ENCODE measurements around the gene SPIRE2.
"Not testable (repeated sequence)": the region's sequence is repeated elsewhere in the genome, so short reads cannot be mapped to it uniquely, and the experiment has no call there.

The SPIRE2 gene

GRCh38 chr16:89823087-89823823, 5.0 kb upstream of the SPIRE2 start:
- WGBS (ENCODE audit: extremely low coverage, insufficient coverage, low lambda C conversion rate): no CpG with 5 or more reads among the region's 8 CpGs
- Histone ChIP-seq H2BK120ac (ENCODE audit: low read depth, low read length) (no peak overlapping the region), H3K4me3 (ENCODE audit: low read length) (no peak overlapping the region), H2BK5ac (ENCODE audit: low read length) (no peak overlapping the region), H3K27ac (ENCODE audit: low read depth, low read length) (no peak overlapping the region), H3K36me3 (ENCODE audit: control insufficient read depth, insufficient read depth, low read length) (no peaks in the 10 kb centered on the region), H3K4me1 (ENCODE audit: control insufficient read depth, low read depth, low read length) (peaks cover 2% of the 10 kb centered on the region), H3K23ac (ENCODE audit: low read length) (peak overlapping the region; percentile 48), H3K9ac (ENCODE audit: low read length) (peak overlapping the region; percentile 27), H3K4me2 (ENCODE audit: low read length) (no peak overlapping the region), H2AK5ac (ENCODE audit: low read length) (no peak overlapping the region), H3K79me1 (ENCODE audit: low read length) (no peaks in the 10 kb centered on the region), H3K79me2 (ENCODE audit: control insufficient read depth, insufficient read depth, low read length) (no peaks in the 10 kb centered on the region), H3K18ac (ENCODE audit: low read length) (no peak overlapping the region), H4K8ac (ENCODE audit: low read depth, low read length) (no peak overlapping the region), H3K56ac (ENCODE audit: low read length) (no peak overlapping the region), H3K4ac (ENCODE audit: low read depth, low read length) (no peak overlapping the region), H4K5ac (ENCODE audit: low read length) (no peak overlapping the region), H2BK15ac (replicated peaks; ENCODE audit: low read depth) (no peak overlapping the region), H3K27me3 (ENCODE audit: insufficient read depth, low read length, poor library complexity) (no peaks in the 10 kb centered on the region)
- no peak for DNase-seq

- not testable (repeated sequence) for H3K18ac ChIP-seq (ENCODE audit: low read length); H4K8ac ChIP-seq (ENCODE audit: low read depth, low read length); H3K36me3 ChIP-seq (ENCODE audit: control insufficient read depth, insufficient read depth, low read length); H3K79me1 ChIP-seq (ENCODE audit: low read length); H2BK120ac ChIP-seq (ENCODE audit: low read depth, low read length); H4K5ac ChIP-seq (ENCODE audit: low read length); H2BK15ac ChIP-seq (replicated peaks; ENCODE audit: low read depth); H2AK5ac ChIP-seq (ENCODE audit: low read length); H3K56ac ChIP-seq (ENCODE audit: low read length); H3K27me3 ChIP-seq (ENCODE audit: insufficient read depth, low read length, poor library complexity); H3K4me2 ChIP-seq (ENCODE audit: low read length); H3K9ac ChIP-seq (ENCODE audit: low read length); H3K4me1 ChIP-seq (ENCODE audit: control insufficient read depth, low read depth, low read length); H3K79me2 ChIP-seq (ENCODE audit: control insufficient read depth, insufficient read depth, low read length); DNase-seq; H2BK5ac ChIP-seq (ENCODE audit: low read length); H3K27ac ChIP-seq (ENCODE audit: low read depth, low read length); H3K23ac ChIP-seq (ENCODE audit: low read length); H3K4ac ChIP-seq (ENCODE audit: low read depth, low read length); H3K4me3 ChIP-seq (ENCODE audit: low read length)
- no CpG with 5 or more reads among the region's 5 CpGs for WGBS (ENCODE audit: extremely low coverage, insufficient coverage, low lambda C conversion rate)
Observed at GRCh38 chr16:89823824-89824148, 4.5 kb upstream of the SPIRE2 start.

GRCh38 chr16:89826531-89827382, 1.5 kb upstream of the SPIRE2 start:
- Histone ChIP-seq H4K8ac (ENCODE audit: low read depth, low read length) (no peak overlapping the region), H3K9ac (ENCODE audit: low read length) (no peak overlapping the region), H3K56ac (ENCODE audit: low read length) (no peak overlapping the region), H2AK5ac (ENCODE audit: low read length) (no peak overlapping the region), H3K18ac (ENCODE audit: low read length) (no peak overlapping the region), H2BK15ac (replicated peaks; ENCODE audit: low read depth) (no peak overlapping the region), H3K27ac (ENCODE audit: low read depth, low read length) (no peak overlapping the region), H3K79me2 (ENCODE audit: control insufficient read depth, insufficient read depth, low read length) (no peaks in the 10 kb centered on the region), H3K4me3 (ENCODE audit: low read length) (no peak overlapping the region), H3K4ac (ENCODE audit: low read depth, low read length) (no peak overlapping the region), H3K4me2 (ENCODE audit: low read length) (no peak overlapping the region), H3K36me3 (ENCODE audit: control insufficient read depth, insufficient read depth, low read length) (no peaks in the 10 kb centered on the region), H2BK120ac (ENCODE audit: low read depth, low read length) (no peak overlapping the region), H3K4me1 (ENCODE audit: control insufficient read depth, low read depth, low read length) (peaks cover 2% of the 10 kb centered on the region), H3K27me3 (ENCODE audit: insufficient read depth, low read length, poor library complexity) (no peaks in the 10 kb centered on the region), H3K23ac (ENCODE audit: low read length) (no peak overlapping the region), H3K79me1 (ENCODE audit: low read length) (no peaks in the 10 kb centered on the region), H2BK5ac (ENCODE audit: low read length) (no peak overlapping the region), H4K5ac (ENCODE audit: low read length) (no peak overlapping the region)
- whole genome bisulfite sequencing (ENCODE audit: extremely low coverage, insufficient coverage, low lambda C conversion rate): no CpG with 5 or more reads among the region's 26 CpGs
- no peak for DNase-seq

GRCh38 chr16:89827383-89828198, 684 bp upstream of the SPIRE2 start:
- H3K18ac ChIP-seq (ENCODE audit: low read length): peak overlapping the region; percentile 85
- no peaks in the 10 kb centered on the region for H3K36me3 ChIP-seq (ENCODE audit: control insufficient read depth, insufficient read depth, low read length)
- peak; percentile 50 for DNase-seq
- no peak overlapping the region for H4K8ac ChIP-seq (ENCODE audit: low read depth, low read length)
- H4K5ac ChIP-seq (ENCODE audit: low read length): no peak overlapping the region
- H2AK5ac ChIP-seq (ENCODE audit: low read length): no peak overlapping the region
- H3K27ac ChIP-seq (ENCODE audit: low read depth, low read length): no peak overlapping the region
- no peaks in the 10 kb centered on the region for H3K79me2 ChIP-seq (ENCODE audit: control insufficient read depth, insufficient read depth, low read length)
- peak overlapping the region; percentile 90 for H3K56ac ChIP-seq (ENCODE audit: low read length)
- H2BK5ac ChIP-seq (ENCODE audit: low read length): no peak overlapping the region
- peak overlapping the region; percentile 88 for H3K4me2 ChIP-seq (ENCODE audit: low read length)
- H3K79me1 ChIP-seq (ENCODE audit: low read length): no peaks in the 10 kb centered on the region
- H3K4me1 ChIP-seq (ENCODE audit: control insufficient read depth, low read depth, low read length): peaks cover 2% of the 10 kb centered on the region
- H3K4ac ChIP-seq (ENCODE audit: low read depth, low read length): no peak overlapping the region
- H3K4me3 ChIP-seq (ENCODE audit: low read length): peak overlapping the region; percentile 51
- WGBS (ENCODE audit: extremely low coverage, insufficient coverage, low lambda C conversion rate): no CpG with 5 or more reads among the region's 43 CpGs
- H3K23ac ChIP-seq (ENCODE audit: low read length): no peak overlapping the region
- no peaks in the 10 kb centered on the region for H3K27me3 ChIP-seq (ENCODE audit: insufficient read depth, low read length, poor library complexity)
- no peak overlapping the region for H2BK120ac ChIP-seq (ENCODE audit: low read depth, low read length)
- H2BK15ac ChIP-seq (replicated peaks; ENCODE audit: low read depth): peak overlapping the region; percentile 21
- H3K9ac ChIP-seq (ENCODE audit: low read length): peak overlapping the region; percentile 76

DNA sequence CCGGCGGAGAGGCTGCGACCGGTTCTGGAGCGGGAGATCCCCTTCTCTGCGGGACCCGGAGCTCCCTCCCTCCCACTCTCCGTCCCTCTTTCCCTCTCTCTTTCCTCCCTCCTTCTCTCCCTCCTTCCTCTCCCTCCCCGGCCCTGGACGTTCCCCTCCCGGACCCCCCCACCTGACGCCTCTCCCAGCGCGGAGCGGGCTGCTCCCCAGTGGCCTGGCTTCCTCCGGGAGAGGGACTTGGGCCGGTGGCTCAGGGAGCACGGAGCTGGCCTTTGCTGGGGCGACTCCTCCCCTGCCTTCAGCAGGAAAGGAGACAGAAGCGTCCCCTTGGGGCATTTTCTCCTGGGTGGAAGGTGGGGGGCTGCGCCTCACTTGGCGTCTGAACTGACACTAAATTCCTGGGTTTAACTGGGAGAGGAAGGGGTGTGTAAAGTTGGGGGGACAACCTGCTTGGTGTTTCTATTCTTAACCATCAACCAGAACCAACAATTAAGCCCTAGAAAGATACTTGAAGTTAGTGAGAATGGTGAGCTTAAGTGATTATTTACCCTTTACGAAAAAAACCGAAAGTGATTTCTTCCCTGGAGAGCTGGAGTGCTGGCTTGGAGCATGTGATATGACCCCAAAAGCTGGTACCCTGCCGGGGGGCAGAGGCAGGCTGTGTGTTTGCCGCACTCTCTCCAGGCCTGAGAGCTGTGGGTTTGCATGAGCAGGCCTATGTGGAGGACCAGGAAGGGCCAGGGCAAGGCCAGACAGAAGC, 775 bp downstream of the SPIRE2 start:
- Histone ChIP-seq H3K56ac (ENCODE audit: low read length) (peak overlapping the region; percentile 93), H3K4ac (ENCODE audit: low read depth, low read length) (no peak overlapping the region), H3K4me3 (ENCODE audit: low read length) (peak overlapping the region; percentile 54), H3K27ac (ENCODE audit: low read depth, low read length) (no peak overlapping the region), H3K4me2 (ENCODE audit: low read length) (peak overlapping the region; percentile 28), H2BK15ac (replicated peaks; ENCODE audit: low read depth) (no peak overlapping the region), H3K18ac (ENCODE audit: low read length) (no peak overlapping the region), H2BK120ac (ENCODE audit: low read depth, low read length) (no peak overlapping the region), H2BK5ac (ENCODE audit: low read length) (no peak overlapping the region), H3K23ac (ENCODE audit: low read length) (peak overlapping the region; percentile 24), H3K9ac (ENCODE audit: low read length) (peak overlapping the region; percentile 79), H2AK5ac (ENCODE audit: low read length) (no peak overlapping the region), H3K4me1 (ENCODE audit: control insufficient read depth, low read depth, low read length) (no peaks in the 10 kb centered on the region), H3K79me2 (ENCODE audit: control insufficient read depth, insufficient read depth, low read length) (no peaks in the 10 kb centered on the region), H4K5ac (ENCODE audit: low read length) (no peak overlapping the region), H3K79me1 (ENCODE audit: low read length) (no peaks in the 10 kb centered on the region), H4K8ac (ENCODE audit: low read depth, low read length) (no peak overlapping the region), H3K27me3 (ENCODE audit: insufficient read depth, low read length, poor library complexity) (no peaks in the 10 kb centered on the region), H3K36me3 (ENCODE audit: control insufficient read depth, insufficient read depth, low read length) (no peaks in the 10 kb centered on the region)
- peak; percentile 32 for DNase-seq
- no CpG with 5 or more reads among the region's 26 CpGs for WGBS (ENCODE audit: extremely low coverage, insufficient coverage, low lambda C conversion rate)
